Epithelial cell of prostate (primary cell): ENCODE data around the gene BET1L.
"Not testable (repeated sequence)": the region's sequence is repeated elsewhere in the genome, so short reads cannot be mapped to it uniquely, and the experiment has no call there.

Experiments
- DNase-seq: peaks from one replicate; pipeline ENCODE4 v3.0.0-alpha.2; 2011; ENCODE audit warnings: low read depth, low spot score
- H3K27ac ChIP-seq: fragments of 450-650 bp; 2 replicates; pipeline ENCODE4 v1.5.1; 2017; ENCODE audit warnings: mild to moderate bottlenecking

The BET1L gene

GRCh38 chr11:199004-199581, 8.1 kb downstream of the BET1L start:
- no peak for DNase-seq
- H3K27ac ChIP-seq, result no peak overlapping the region

GRCh38 chr11:198236-198806, 8.9 kb downstream of the BET1L start:
- DNase-seq, result no peak

DNA sequence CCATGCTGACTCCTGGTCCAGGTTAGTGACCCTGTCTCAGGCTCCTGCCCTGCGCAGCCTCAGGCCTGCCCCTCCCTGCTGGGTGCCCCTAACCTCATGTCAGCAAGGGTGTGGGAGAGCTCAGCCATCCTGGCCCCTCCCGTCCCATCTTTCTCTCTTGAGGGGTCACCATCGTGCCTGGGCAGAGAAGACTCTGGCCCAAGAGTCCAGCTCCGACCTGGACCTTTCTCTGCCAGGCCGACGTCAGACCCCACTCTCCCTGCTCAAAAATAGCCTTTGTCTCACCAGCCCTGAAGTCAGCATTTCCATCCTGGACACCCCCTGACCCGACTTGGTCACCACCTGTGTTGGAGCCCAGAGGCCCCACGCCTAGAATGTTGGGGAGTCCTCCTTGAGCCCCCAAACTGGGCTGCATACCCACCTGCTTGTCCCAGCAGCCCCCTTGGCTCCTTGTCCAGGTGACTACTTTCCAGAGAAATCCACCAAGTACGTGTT, 9.4 kb downstream of the BET1L start:
- no peak overlapping the region for H3K27ac ChIP-seq
- DNase-seq, result no peak

More at GRCh38 chr11:198236-198806, 8.9 kb downstream of the BET1L start:
- H3K27ac ChIP-seq, result no peak overlapping the region

GRCh38 chr11:196786-197731, 10.1 kb downstream of the BET1L start:
- no peak overlapping the region for H3K27ac ChIP-seq
- no peak for DNase-seq

GRCh38 chr11:193481-193880, 13.7 kb downstream of the BET1L start:
- H3K27ac ChIP-seq, DNase-seq: not testable (repeated sequence)

DNA sequence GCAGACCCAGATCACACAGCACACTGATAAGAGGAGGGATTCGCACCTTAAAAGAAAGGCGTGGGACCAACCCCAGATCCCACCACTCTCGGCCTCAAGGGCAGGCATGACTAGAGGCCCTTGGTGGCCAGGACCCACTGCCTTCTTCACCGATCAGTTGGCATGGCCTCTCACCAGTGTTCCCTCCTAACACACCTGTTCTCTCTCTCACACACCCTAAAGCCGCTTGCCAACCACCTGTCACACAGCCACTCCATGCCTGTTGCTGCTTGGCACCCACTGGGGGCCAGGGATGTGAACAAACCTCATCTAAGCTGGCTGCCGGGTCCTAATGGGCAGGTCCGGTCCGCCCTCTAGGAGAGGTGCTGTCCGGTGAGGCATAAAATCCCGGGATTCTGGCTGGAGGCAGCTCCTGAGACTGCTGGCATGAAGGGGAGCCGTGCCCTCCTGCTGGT, 14.5 kb downstream of the BET1L start, which contains the start of gene SCGB1C1:
Gene SCGB1C1, plus strand, starts transcription at position 405 of the 455 bp plus-strand sequence. Its CDS starts 22 bp downstream, at position 427.
- H3K27ac ChIP-seq, DNase-seq: not testable (repeated sequence)

DNA sequence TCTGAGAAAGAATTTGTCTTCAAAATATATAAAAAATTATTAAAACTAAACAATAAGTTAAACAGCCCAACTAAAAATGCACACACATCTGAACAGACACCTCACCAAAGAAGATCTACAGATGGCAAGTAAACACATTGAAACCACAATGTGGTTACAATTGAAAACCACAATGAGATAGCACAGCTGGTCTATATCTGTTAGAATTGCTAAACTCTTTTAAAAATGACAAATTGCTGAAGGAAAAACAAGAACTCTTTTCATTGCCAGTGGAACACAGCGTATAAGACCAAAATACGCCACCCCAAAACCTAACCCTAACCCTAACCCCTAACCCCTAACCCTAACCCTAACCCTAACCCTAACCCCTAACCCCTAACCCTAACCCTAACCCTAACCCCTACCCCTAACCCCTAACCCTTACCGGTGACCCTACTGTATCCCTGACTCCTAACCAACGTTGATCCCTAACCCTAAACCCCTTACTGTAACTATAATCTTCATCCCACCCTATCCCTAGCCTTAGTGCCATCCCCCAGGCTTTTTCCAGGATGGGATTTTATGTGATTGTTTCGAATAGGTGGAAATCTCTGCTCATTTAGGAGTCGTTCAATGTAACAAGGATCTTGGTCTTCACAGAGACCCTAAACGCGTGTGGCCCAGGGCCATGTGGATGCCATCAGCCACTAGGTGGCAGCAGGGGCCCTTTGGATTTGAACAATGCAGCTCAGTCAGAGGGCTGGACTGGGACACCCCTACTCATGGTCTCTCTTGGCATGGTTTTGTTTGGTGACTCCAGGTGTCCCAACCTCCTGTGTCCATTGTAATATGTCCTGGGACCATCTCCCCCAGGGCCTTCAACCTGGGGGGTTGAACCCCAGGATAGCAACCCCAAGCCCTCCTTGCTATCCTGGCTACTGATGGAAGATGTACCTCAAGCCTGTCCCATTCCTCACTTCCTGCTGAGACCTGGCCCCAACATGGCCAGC, 15.4 kb downstream of the BET1L start:
- DNase-seq, H3K27ac ChIP-seq: not testable (repeated sequence)

DNA sequence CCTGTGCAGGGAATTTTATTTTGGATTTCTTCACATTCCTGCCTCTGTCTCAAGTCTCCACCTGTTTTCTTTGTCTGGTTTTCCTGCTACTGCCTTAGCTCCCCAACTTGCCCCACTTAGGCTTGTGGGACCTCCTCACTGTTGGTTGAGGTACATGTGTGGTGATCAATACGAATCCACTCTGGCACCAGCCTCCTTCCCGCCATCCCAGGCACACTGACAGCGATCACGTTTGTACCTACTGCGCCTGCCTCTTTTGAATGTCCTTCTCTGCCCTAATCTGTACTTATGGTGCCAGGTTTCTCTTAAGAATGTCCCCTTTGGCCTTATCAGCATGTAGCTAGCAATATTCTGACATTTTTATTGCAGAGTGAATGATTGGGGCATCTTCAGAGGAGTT, 16.7 kb downstream of the BET1L start:
- not testable (repeated sequence) for H3K27ac ChIP-seq, DNase-seq

- not testable (repeated sequence) for DNase-seq, H3K27ac ChIP-seq
These were observed 17.3 kb downstream of the BET1L start for GRCh38 chr11:189843-190311.

- H3K27ac ChIP-seq, DNase-seq: not testable (repeated sequence)
These were observed 17.9 kb downstream of the BET1L start for GRCh38 chr11:189200-189783.

GRCh38 chr11:180242-180641, 27.0 kb downstream of the BET1L start:
- not testable (repeated sequence) for DNase-seq

More at GRCh38 chr11:180242-180641, 27.0 kb downstream of the BET1L start:
- not testable (repeated sequence) for H3K27ac ChIP-seq
